Erythroblast (primary cell): ENCODE results near the gene HDAC11.
"Not testable (repeated sequence)": the region's sequence is repeated elsewhere in the genome, so short reads cannot be mapped to it uniquely, and the experiment has no call there.

Source experiments
- DNase-seq, 2 experiments: peaks; one replicate each; lab custom pipeline; 2025; lab: John Stamatoyannopoulos, UW
- GATA1 ChIP-seq: IDR thresholded peaks from 2 replicates; pipeline ENCODE4 v1.6.1; 2011; ENCODE audit warnings: low read depth, mild to moderate bottlenecking, control low read depth, low read length, moderate library complexity
- POLR2A ChIP-seq: IDR thresholded peaks from 2 replicates; pipeline ENCODE4 v1.6.1; 2011; ENCODE audit warnings: mild to moderate bottlenecking, low read length

The HDAC11 gene

GRCh38 chr3:13492976-13493866, 13.1 kb downstream of the HDAC11 start:
- no peak for DNase-seq
- TF ChIP-seq GATA1 (no peak), POLR2A (no peak)

DNA sequence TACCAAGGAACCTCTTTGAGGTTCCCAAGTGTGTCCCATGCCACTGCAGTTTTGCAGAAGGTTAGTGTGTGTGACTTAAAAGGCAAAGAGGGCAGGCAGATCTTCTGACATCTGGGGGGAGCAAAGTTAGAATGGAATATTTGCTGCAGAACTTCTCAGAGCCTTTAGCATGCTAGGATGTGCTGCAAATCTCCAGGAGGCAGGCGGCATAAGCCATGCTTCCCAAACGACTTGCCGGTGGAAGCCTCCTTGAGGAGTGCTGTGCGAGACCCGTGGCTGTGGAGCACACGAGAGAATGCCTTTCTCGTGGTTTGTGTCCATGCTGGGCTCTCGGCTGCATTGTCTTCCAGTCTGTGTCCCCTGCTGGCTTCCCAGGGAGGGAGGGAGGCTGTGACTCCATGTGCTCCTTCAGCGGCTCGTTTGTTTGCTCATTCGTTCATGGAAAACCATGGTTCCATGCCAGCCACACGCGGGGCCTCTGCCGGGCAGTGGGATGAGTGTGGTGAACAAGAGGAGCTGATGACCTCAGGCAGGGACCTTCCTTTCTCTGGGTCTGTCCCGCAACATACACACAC, 13.8 kb downstream of the HDAC11 start:
- DNase-seq, result no peak
- TF ChIP-seq GATA1 (no peak), POLR2A (no peak)

DNA sequence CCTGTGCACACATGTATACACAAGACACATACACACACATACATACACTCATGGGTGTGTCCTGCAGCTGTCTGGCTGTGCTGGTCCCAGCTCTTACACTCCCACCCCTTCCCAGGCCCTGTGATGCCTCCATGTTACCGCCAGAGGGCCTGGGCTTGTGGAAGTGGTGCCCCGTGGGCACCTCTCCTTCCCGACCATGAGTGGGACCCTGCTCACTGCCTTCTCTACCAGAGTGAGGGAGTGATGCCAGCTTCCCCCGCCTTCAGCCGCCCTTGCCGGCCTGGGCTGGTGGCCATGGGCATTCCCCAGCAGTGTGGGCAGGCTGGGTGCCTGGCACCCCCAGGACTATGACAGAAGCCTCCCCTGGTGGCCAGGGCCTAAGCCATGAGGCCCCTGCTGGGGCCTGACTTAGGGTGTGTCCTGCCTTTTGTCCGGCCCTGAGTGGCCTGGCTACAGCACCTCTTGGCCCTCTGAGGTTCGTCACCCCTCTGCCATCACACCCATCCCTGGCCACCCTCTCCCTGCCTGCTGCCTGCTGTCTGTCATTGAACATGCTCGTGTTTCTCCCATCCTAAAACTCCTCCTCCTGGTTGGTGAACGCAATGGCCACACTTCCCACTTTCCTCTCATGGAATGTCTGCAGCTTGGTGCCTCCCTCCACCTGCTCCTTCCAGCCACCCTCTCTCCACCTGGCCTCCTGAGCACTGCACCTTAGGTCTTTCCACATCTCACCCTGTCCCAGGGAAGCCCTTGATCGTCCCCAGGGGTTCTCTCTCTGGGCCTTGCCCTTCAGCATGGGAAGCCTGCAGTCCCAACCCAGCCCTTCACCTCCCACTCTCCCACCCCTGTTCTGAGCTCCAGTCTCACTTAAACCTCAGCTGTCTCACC, 14.6 kb downstream of the HDAC11 start:
- TF ChIP-seq POLR2A (no peak), GATA1 (no peak)
- peak; percentile 54 to 63 for DNase-seq

DNA sequence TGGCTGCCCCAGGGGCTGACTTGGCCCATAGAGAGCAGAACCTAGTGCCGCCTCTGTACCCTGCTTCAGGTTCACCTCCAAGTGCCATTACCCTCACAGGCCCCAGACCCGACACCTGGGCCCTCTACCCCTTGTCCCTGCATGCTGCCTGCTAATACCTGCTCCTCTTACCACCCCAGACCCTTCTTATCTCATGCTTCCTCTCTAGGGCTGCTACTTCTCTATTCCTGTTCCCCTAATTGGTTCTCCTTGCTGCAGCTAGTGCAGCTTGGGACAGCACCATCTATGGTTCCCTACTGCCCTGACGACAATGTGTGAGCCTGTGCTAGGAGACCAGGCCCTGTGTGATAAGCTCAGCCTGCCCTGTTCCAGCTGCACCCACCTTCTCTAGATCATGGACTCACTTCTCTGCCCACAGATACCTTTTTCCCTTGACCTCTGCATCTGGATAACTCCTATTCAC, 15.3 kb downstream of the HDAC11 start:
- no peak for DNase-seq
- TF ChIP-seq GATA1, result no peak
- no peak for TF ChIP-seq POLR2A

DNA sequence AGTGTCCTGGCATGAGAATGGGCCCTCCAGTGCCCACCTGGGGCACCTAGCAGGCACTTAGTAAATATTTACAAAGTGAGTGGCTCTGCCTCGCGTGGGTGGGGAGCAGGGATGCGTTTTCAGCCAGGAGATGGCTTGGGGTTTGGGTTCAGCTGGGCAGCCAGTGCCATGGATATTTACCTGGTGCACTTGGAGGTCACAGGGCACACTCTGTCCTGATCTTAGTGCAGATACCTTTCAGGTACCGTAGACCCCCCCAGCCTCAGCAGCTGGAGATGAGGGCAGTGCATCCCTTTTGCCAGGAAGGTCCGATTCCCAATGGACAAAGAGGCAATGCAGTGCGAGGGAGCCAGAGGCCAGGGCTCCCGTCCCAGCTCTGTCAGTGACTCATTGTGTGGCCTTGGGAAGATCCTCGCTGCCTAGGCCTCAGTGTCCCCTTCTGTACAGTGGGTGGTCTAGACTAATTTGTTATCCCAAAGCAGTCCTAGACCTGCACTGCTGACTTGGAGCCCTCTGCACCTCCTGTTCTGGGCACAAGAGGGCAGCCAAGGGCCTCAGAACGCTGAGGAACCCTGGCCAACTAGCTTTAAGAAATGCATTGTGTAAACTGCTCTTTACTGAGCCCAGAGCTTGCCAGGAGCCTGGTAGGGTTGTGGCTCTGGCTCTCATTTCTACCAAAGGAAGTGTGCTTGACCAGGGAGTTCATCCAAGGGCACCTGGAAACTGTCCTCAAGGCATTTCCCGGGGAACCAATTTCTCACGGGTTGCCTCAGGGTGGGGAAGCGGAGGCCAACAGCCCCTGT, 16.0 kb downstream of the HDAC11 start:
- TF ChIP-seq GATA1 (no peak), POLR2A (no peak)
- DNase-seq, result peak; percentile 79 to 87

DNA sequence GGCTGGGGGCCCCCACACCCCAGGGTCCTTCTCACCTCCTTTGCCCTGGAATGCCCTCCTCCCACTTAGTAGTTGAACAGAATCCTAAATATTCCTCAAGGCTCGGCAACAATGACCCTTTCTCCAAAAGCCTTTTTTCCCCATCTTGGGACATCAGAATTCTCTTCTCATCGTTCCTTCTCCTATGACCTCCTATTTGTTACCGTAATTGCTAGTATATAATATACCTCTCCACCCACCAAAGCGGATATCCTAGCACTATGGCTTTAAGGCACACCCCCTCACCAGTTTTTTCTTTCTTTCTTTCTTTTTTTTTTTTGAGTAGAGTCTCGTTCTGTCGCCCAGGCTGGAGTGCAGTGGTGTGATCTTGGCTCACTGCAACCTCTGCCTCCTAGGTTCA, 16.8 kb downstream of the HDAC11 start:
- no peak for DNase-seq
- TF ChIP-seq GATA1 (no peak), POLR2A (no peak)

GRCh38 chr3:13497386-13497785, 17.3 kb downstream of the HDAC11 start:
- DNase-seq, result no peak
- TF ChIP-seq POLR2A, result no peak

GRCh38 chr3:13498354-13499060, 18.4 kb downstream of the HDAC11 start:
- TF ChIP-seq POLR2A (no peak), GATA1 (no peak)
- DNase-seq, result no peak

DNA sequence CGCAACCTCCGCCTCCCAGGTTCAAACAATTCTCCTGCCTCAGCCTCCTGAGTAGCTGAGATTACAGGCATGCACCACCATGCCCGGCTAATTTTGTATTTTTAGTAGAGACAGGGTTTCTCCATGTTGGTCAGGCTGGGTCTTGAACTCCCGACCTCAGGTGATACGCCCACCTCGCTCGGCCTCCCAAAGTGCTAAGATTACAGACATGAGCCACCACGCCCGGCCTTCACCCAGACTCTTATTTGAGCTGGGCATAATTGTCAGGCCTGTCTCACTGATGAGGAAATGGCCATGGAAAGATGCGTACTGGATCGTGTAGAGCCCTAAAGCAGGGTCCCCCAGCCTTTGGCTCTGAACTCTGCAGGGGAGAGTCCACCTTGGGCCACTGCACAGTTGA, 19.1 kb downstream of the HDAC11 start:
- DNase-seq, result not testable (repeated sequence)

DNA sequence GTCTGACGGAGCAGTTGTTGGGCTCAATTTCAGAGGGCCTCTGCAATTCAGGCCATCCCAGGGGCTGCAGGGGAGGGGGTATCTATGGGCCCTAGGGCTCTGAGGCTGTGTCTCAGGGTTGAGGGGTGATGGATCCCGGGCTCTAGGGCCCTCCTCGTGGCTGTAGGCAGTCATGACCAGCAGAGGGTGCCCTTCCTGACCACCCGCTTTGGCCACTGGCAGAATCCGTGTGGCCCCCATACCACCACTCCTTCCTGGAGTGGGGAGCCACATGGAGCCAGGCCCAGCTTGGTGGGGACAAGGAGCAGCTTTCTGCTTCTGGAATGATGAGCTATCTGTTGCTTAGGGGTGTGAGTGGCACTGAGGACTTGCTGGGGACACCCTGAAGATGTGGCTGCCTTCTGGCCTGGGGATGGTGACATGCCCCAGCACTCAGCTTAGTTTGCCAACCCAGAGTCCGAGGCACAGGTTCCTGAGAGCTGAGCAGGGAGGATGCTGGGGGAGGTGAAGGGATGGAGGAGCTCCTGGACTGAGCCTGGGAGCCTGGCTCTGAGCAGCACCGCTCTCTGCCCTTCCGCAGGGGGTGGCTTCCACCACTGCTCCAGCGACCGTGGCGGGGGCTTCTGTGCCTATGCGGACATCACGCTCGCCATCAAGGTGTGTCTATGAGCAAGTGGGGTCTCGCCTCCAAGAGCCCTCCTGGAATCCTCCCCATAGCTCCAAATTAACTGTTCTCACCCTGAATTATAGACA, 20.2 kb downstream of the HDAC11 start:
- DNase-seq, result peak; percentile 34 to 47
- TF ChIP-seq POLR2A, result no peak
- no peak for TF ChIP-seq GATA1

DNA sequence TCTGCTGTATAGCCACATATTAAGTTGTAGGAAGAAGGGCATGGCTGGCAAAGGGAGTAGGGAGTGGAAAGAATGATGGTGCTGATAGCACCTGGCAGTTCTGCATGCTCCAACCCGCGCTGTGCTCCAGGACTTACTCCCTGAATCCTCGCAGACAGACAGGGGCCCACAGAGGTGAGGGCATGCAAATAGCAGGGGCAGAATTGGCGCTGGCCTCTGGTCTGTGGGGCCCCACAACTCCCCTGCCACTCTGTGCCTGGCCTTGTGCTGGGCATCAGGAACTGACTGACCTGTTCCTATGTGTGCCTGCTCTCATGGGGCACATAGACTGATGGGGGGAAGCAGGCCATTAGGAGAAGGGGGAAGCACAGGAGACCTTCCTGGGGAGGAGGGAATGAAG, 20.9 kb downstream of the HDAC11 start:
- no peak for TF ChIP-seq GATA1
- TF ChIP-seq POLR2A, result no peak
- DNase-seq, result no peak

DNA sequence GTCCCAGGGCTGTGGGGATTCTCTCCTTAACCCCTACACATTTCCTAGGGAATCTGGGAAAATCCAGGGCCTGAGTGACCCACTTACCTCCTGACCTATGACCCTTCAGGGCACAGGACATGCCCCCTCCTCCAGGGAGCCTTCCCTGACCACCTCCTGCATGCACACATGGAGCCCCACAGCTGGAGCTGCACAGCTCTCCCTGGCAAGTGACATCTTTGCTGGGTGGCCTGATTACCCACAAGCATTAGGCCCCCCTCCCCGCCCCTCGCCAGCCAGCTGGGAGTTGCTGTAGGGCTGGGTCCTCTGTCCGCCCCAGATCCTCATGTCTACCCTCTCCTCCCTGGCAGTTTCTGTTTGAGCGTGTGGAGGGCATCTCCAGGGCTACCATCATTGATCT, 21.4 kb downstream of the HDAC11 start:
- DNase-seq, result no peak
- no peak for TF ChIP-seq POLR2A
- TF ChIP-seq GATA1, result no peak
